Activated effector memory CD4-positive, alpha-beta T cell treated with Interleukin-2 at 50 U/mL for 16 hours (primary cell): ENCODE results near the gene RAET1L.
"Not testable (repeated sequence)": the region's sequence is repeated elsewhere in the genome, so short reads cannot be mapped to it uniquely, and the experiment has no call there.

ENCODE experiments used
- DNase-seq: peaks from one replicate; pipeline ENCODE4 v3.0.0-alpha.2; 2020

Gene RAET1L

GRCh38 chr6:150015281-150016001 lies 9.9 kb downstream of the RAET1L start:
- not testable (repeated sequence) for DNase-seq

- not testable (repeated sequence) for DNase-seq
These were observed 10.6 kb downstream of the RAET1L start for GRCh38 chr6:150014623-150015280.

- DNase-seq, result not testable (repeated sequence)
These were observed 11.3 kb downstream of the RAET1L start for GRCh38 chr6:150013785-150014622.

GRCh38 chr6:150012846-150013784 lies 12.2 kb downstream of the RAET1L start:
- not testable (repeated sequence) for DNase-seq

- no peak for DNase-seq
These were observed 16.7 kb downstream of the RAET1L start for GRCh38 chr6:150008588-150008987.

GRCh38 chr6:150006961-150007464 lies 18.3 kb downstream of the RAET1L start:
- DNase-seq, result no peak

- DNase-seq, result no peak
These were observed 19.3 kb downstream of the RAET1L start for GRCh38 chr6:150005761-150006651.

GRCh38 chr6:150004783-150005717 lies 20.3 kb downstream of the RAET1L start:
- peak; percentile 84 for DNase-seq

- DNase-seq, result peak; percentile 46
These were observed 21.1 kb downstream of the RAET1L start for GRCh38 chr6:150004101-150004782.

GRCh38 chr6:150003599-150003998 lies 21.7 kb downstream of the RAET1L start:
- not testable (repeated sequence) for DNase-seq

GRCh38 chr6:150002710-150003109 lies 22.6 kb downstream of the RAET1L start:
- DNase-seq, result no peak

- DNase-seq, result no peak
These were observed 23.9 kb downstream of the RAET1L start for GRCh38 chr6:150001295-150002008.

- no peak for DNase-seq
These were observed 25.7 kb downstream of the RAET1L start for GRCh38 chr6:149999636-150000035.

- no peak for DNase-seq
These were observed 29.4 kb downstream of the RAET1L start for GRCh38 chr6:149995971-149996370.

GRCh38 chr6:149995235-149995750 lies 30.0 kb downstream of the RAET1L start:
- no peak for DNase-seq

- DNase-seq, result no peak
These were observed 33.5 kb downstream of the RAET1L start for GRCh38 chr6:149991838-149992237.

GRCh38 chr6:149991472-149991795 lies 33.9 kb downstream of the RAET1L start:
- DNase-seq, result not testable (repeated sequence)
